ENCODE data around the gene WASL. TPM values are rescaled to one million over a fixed set of nuclear protein-coding genes. Genes with fewer than 3 reads are reported as not detected.

WASL gene
- total RNA-seq, 1 donor from 2014 or later: 30.4 TPM

DNA sequence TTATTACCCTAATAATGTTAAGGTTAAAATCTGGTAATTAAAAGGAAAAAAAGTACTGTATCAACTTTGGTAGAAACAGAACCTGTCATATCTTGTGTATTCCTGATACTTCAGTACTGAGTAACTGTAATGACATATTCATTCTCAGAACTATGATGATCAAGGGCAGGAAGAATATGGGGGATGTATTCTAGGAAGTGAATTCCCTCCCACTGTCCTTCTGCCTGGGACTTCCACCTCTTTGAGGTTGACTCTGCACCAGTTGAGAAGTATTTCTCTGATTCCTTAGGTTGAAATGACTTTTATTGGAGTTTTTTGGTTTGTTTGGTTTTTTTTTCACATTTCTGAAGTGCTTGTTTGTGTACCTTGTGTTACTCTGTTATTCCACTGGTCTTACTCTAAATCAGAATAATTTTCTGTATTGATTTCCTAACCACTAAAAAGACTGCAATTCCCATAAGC, 36.9 kb downstream of the WASL start:
- H3K27ac Mint-ChIP-seq (ENCODE audit: unreplicated experiment): no peak overlapping the region
- H3K4me1 Mint-ChIP-seq: peaks cover 13% of the 10 kb centered on the region
- H3K9me3 Mint-ChIP-seq: no peaks in the 10 kb centered on the region
- no peaks in the 10 kb centered on the region for H3K27me3 Mint-ChIP-seq (ENCODE audit: low read depth)
- H3K4me3 Mint-ChIP-seq: no peak overlapping the region
- no peak for DNase-seq (ENCODE audit: low read depth, low spot score)
- H3K36me3 Mint-ChIP-seq (ENCODE audit: low read depth): peaks cover 4% of the 10 kb centered on the region
- TF ChIP-seq CTCF (conservative IDR thresholded peaks at IDR 0.05): no peak

- peak overlapping the region; percentile 57 for H3K27ac Mint-ChIP-seq (ENCODE audit: unreplicated experiment)
Observed at GRCh38 chr7:123710683-123711082, 38.1 kb downstream of the WASL start.

GRCh38 chr7:123709525-123709924, 39.3 kb downstream of the WASL start:
- TF ChIP-seq CTCF (conservative IDR thresholded peaks at IDR 0.05): no peak
- H3K27ac Mint-ChIP-seq (ENCODE audit: unreplicated experiment): no peak overlapping the region
- H3K36me3 Mint-ChIP-seq (ENCODE audit: low read depth): peaks cover 8% of the 10 kb centered on the region
- no peaks in the 10 kb centered on the region for H3K27me3 Mint-ChIP-seq (ENCODE audit: low read depth)
- H3K9me3 Mint-ChIP-seq: no peaks in the 10 kb centered on the region
- DNase-seq (ENCODE audit: low read depth, low spot score): no peak
- no peak overlapping the region for H3K4me3 Mint-ChIP-seq
- H3K4me1 Mint-ChIP-seq: peaks cover 13% of the 10 kb centered on the region

More at GRCh38 chr7:123710683-123711082, 38.1 kb downstream of the WASL start:
- TF ChIP-seq CTCF (conservative IDR thresholded peaks at IDR 0.05): no peak
- Mint-ChIP-seq H3K27me3 (ENCODE audit: low read depth) (no peaks in the 10 kb centered on the region), H3K4me1 (peaks cover 13% of the 10 kb centered on the region), H3K4me3 (no peak overlapping the region), H3K36me3 (ENCODE audit: low read depth) (peaks cover 4% of the 10 kb centered on the region), H3K9me3 (no peaks in the 10 kb centered on the region)
- no peak for DNase-seq (ENCODE audit: low read depth, low spot score)

DNA sequence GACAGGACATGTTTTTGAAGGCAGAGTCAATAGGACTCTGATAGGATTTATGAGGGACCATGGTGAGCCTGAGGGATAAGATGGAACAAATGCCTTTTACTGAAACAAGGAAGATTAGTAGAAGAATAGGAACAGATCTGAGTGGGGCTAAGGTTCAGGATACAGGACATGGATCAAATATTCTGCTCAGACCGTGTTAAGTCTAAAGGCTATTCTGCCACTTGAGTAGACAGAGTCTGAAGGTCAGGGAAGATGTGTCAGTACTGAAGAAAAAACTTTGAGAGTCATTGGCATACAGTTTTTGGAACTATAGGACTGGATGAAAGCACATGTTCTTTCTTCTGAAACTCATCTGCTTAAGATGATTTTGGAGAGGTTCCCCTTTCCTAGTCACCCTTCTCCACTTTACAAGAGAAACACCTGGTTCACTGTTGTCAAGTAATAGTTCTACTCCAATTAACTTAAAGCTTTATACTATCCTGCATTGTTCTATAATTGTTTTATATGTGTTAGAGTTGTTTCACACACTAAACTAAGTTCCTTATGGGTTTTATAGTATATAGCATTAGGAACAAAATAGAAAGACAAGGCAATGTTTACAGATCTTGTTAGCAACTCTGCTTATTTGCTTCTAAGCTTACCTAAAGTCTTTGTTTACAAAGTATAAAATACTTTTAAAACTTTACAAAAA, 43.4 kb downstream of the WASL start:
- no peak for DNase-seq (ENCODE audit: low read depth, low spot score)
- Mint-ChIP-seq H3K4me1 (peaks cover 1% of the 10 kb centered on the region), H3K9me3 (no peaks in the 10 kb centered on the region), H3K27me3 (ENCODE audit: low read depth) (no peaks in the 10 kb centered on the region), H3K36me3 (ENCODE audit: low read depth) (peaks cover 10% of the 10 kb centered on the region), H3K4me3 (no peak overlapping the region), H3K27ac (ENCODE audit: unreplicated experiment) (no peak overlapping the region)
- no peak for TF ChIP-seq CTCF (conservative IDR thresholded peaks at IDR 0.05)

DNA sequence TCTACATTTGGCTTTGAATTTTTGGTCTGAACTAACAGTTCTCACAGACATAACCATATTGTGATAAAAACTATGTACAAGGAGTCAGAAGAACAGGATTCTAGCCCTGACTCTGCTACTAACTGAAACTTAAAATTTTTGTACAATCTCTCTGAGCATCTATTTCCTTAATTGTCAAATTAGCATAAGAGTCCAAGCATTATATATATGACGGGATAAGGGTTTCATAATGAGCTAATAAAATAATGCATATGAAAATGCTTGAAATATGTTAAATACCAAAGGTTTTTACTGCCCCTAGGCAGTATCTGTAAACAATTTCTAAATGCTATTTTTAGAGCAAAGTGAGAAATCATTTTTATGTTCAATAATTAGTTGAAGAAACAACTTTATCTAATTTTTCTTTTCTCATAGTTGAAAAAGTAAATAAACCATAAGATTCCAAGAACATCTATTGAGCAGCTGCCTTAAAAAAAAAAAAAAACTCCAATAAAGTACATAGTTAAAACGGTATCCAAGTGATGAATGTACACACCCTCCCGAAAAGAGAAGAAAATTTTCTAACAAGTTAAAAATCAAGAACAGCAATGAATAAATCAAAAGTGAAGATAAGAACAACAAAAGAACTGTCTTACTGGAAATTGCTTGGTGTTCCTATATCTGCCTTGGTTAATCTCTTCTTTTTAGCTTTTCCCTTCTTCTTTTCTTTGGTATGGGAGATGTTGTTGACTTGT, 52.7 kb downstream of the WASL start:
- Mint-ChIP-seq H3K36me3 (ENCODE audit: low read depth) (peaks cover 4% of the 10 kb centered on the region), H3K4me1 (no peaks in the 10 kb centered on the region), H3K4me3 (no peak overlapping the region), H3K27ac (ENCODE audit: unreplicated experiment) (no peak overlapping the region), H3K27me3 (ENCODE audit: low read depth) (no peaks in the 10 kb centered on the region), H3K9me3 (no peaks in the 10 kb centered on the region)
- no peak for TF ChIP-seq CTCF (conservative IDR thresholded peaks at IDR 0.05)
- DNase-seq (ENCODE audit: low read depth, low spot score): no peak
